IPS-NIHi11 (cell line): Measurements from ENCODE around the gene EPHA6.
A peak's percentile ranks its signal among the peaks of the same experiment; 100 is the strongest.
"Not testable (repeated sequence)": the region's sequence is repeated elsewhere in the genome, so short reads cannot be mapped to it uniquely, and the experiment has no call there.

ENCODE experiments used
- DNase-seq: peaks from one replicate; pipeline ENCODE4 v3.0.0; 2012; ENCODE audit warnings: mixed read lengths, low spot score

The EPHA6 gene

GRCh38 chr3:97187771-97188170, 373.4 kb downstream of the EPHA6 start:
- DNase-seq = no peak

DNA sequence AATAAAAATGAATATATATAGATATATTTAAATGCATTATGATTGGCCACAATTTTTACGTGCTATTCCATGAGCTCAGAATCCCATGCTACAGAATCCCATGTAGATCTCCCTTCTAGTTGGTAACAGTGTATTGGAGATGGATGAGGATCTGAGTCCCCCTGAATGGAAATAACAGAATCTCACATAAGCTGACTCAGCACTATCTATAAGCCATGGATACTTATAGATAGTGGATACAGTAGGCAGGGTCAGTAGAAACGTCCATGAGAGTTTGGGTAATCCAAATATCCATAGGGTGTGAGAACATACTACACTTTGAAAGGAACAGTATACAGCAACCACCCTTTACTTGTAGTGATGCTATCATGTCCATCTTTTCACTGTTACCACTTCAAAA, 375.4 kb downstream of the EPHA6 start:
- no peak for DNase-seq

DNA sequence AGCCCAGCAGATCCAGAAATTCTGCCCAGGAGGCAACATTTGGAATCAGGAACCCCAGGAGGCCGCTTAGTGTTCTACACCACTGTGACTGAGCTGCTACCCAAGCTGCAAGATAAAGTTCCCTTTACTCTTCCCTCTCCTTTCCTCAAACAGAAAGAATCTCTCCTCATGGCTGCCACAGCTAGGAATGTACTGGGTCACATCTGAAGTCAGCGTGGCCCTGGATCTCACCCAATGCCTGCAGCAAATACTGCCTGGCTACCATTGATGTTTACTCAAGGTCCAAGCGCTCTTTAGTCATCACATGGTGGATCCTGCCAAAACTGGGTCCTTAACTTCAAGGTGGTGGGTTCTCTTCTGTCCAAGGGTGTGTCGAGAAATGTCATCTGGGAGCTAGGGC, 382.7 kb downstream of the EPHA6 start:
- no peak for DNase-seq

GRCh38 chr3:97197830-97198229, 383.4 kb downstream of the EPHA6 start:
- DNase-seq = no peak

DNA sequence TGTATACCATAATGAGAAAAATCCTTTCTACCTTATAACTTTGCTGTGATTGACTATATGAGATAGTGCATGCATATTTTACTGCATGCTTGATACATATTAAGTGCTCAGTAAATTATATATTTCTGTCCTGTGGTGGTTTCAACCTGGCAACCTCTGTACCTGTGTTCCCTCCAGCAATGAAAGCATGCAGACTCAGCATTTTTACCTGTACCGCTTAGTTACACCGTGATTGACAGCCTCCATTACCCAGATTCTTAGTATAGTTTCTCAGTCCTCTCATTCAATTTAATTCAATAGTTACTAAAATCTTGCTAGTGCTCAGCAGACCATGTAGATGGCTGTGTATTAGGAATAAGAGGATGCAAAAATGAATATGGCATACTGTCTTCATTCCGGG, 386.0 kb downstream of the EPHA6 start:
- DNase-seq = no peak

GRCh38 chr3:97201814-97202213, 387.4 kb downstream of the EPHA6 start:
- no peak for DNase-seq

DNA sequence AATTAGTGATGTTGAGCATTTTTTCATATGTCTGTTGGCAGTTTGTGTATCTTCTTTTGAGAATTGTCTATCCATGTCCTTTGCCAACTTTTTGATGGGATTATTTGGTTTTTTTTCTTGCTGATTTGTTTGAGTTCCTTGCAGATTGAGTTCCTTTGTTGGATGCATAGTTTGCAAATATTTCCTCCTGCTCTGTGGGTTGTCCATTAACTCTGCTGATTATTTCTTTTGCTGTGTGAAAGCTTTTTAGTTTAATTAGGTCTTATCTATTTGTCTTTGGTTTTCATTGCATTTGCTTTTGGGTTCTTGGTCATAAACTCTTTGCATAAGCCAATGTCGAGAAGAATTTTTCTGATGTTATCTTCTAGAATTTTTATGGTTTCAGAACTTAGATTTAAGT, 414.6 kb downstream of the EPHA6 start:
- no peak for DNase-seq

- no peak for DNase-seq
Measured at GRCh38 chr3:97230486-97230885, 416.1 kb downstream of the EPHA6 start.

GRCh38 chr3:97232393-97233034, 418.1 kb downstream of the EPHA6 start:
- DNase-seq = no peak

DNA sequence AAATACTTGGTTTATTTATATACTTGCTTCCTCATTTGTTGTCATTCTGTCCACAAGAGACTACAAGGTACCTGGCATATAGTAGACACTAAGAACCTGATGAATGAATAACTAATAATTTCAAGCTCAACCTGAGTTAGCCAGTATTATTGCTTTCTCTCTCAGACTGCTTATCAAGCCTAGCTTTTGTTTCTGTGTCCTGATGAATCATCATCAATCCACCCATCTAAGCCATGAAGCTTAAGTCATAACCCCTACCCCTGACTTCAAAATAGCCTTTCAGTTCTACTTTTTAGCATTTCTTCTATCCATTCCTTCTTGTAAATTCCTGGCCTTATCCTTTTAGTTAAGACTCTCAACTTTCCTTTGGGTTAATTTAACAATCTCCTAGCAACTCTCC, 420.8 kb downstream of the EPHA6 start:
- DNase-seq = no peak

GRCh38 chr3:97235611-97236315, 421.4 kb downstream of the EPHA6 start:
- DNase-seq = no peak

- DNase-seq = no peak
Measured at GRCh38 chr3:97241417-97241816, 427.0 kb downstream of the EPHA6 start.

DNA sequence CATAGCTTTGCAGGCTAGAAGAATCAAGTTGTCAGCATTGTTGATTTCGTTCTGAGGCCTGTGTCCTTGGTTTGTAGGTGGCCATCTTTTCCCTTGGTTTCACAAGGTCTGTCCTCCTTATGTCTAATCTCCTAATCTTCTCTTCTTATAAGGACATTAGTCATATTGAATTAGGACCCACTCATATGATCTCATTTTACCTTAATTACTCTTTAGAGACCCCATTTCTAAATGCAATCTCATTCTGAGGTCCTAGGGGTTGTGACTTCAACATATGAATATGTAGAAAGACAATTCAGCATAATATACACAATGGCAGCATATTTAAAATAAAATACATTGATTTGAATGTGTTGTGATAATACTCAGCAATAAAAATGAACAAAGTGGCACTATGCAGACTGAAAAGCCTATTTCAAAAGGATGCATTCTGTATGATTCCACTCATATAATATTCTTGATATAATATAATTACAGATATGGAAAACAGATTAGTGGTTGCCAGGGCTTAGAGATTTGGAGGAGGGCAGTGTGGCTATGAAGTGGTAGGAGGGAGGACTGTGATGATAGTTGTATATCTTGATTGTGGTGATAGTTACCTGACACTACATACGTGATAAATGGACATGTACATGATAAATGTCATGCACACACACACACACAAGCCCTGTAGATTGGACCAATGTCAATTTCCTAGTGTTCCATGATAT, 431.0 kb downstream of the EPHA6 start:
- no peak for DNase-seq

- DNase-seq = no peak
Measured at GRCh38 chr3:97256060-97256459, 441.7 kb downstream of the EPHA6 start.

DNA sequence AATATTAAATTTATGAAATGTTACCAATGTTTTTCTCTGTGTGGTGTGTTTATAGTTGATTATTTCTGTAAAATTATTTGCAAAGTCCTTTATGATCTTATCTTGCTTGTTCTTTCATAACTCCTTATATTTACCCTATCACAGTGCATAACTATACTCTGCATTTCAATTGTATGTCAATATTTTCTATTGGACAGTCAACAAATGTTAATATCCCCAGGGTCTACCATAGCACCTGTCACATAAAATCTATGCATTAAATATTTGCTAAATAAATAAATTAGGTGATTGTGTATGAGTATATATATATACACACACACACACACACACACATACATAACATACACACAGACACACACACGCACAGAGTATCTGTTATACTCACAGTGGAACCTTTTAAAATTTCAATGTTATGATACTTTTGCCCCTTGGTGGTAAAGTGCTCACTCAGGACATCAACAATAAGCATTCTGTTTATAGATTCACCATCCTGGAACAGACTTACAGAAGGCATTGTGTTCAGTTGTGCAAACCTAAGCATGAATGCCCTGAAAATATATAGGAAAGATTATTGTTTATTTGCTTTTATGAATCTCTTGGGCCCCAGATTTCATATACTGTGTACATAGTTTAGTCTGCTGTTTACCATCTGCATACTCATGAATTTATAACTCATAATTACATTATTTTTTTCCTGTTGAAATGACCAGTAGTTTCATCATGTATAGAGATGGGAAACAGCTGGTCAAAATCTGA, 443.7 kb downstream of the EPHA6 start:
- DNase-seq = no peak

GRCh38 chr3:97259263-97259662, 444.9 kb downstream of the EPHA6 start:
- DNase-seq = no peak

DNA sequence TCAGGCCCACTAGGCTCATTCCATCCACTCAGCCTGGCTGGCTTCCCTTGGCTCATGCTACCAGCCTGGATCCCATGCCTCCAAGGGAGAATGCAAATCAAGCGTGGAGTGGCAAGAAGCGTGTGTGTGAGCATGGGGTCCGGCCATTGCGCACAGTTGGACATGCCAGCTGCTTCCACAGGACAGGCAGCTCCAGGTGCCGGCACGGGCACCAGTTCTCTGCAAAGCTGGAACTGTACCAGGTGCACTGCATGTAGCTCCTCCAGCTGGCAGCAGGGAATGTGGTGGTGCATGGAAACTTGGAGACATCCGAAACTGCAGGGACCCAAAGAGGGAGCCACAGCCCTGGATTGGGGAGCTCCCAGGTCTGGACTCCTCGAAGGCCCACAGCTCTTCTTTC, 449.8 kb downstream of the EPHA6 start:
- no peak for DNase-seq

GRCh38 chr3:97265237-97266005, 451.0 kb downstream of the EPHA6 start:
- no peak for DNase-seq

GRCh38 chr3:97269202-97269601, 454.8 kb downstream of the EPHA6 start:
- peak; percentile 26 for DNase-seq

- not testable (repeated sequence) for DNase-seq
Measured at GRCh38 chr3:97276879-97277550, 462.6 kb downstream of the EPHA6 start.

- DNase-seq = no peak
Measured at GRCh38 chr3:97277708-97278107, 463.3 kb downstream of the EPHA6 start.
